NCI-H1930 (cell line): Measurements from ENCODE around the gene NTM.

Experiments
- DNase-seq, 2 experiments: peaks; one replicate each; lab custom pipeline; 2025; lab: John Stamatoyannopoulos, UW

The NTM gene

GRCh38 chr11:131373095-131373725 is 2.8 kb downstream of the NTM start:
- no peak for DNase-seq

DNA sequence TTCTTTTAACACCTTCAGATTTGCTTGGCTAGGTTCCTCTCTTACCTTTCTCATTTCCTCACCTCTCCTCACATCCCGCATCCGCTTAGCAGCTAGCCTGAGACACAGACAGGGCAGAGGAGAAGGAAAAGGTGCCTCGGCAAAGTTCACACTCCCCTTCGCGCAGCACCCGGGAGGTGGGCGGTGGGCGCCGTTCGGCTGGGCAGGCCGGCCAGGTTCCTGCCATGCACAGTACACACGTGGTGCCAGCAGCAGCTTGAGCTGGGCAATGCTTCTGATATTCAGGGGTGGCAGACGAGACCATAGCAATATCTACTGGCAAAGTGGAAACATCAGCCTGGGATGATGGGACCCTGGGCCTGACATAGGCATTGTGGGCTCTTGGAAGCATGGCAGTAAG is 3.3 kb downstream of the NTM start:
- no peak for DNase-seq

GRCh38 chr11:131375421-131375820 is 5.0 kb downstream of the NTM start:
- no peak for DNase-seq

GRCh38 chr11:131375915-131376314 is 5.5 kb downstream of the NTM start:
- no peak for DNase-seq

DNA sequence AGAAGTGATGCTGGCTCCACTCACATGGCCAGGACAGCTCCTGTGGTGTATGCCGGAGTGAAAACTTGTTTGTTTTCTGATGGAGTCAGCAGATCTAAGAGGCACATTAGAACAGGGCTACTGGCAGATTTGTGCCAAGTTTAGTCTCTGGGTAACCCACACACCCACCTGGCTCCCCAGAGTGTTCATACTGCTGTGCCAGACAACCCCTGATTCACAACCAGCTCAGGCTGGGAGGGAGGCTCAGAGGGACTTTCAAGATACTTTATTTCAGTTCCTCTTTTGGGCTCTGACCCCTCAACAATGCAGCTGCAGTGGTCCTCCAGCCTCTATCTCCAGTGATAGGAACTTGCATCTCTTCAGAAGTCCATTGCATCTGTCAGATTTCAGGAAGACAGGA is 8.5 kb downstream of the NTM start:
- no peak for DNase-seq

DNA sequence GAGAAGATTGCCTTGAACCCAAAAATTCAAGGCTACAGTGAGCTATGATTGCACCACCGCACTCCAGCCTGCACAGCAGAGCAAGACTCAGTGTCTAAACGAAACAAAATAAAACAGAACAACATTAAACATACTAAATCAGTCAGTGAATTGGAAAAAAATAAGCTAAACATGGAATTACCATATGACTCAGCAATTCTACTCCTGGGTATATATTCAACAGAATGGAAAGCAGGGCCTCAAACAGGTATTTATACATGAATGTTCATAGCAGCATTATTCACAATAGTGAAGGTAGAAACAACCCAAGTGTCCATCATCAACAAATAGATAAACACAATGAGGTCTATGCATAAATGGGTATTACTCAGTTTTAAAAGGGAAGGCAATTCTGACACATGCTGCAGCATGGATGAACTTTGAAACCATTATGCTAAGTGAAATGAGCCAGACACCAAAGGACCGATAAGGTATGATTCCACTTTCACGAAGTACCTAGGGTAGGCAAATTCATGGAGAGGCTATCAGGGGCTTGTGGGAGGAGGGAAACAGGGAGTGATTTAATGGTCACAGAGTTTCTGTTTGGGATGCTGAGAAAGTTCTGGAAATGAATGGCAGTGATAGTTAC is 15.5 kb downstream of the NTM start:
- no peak for DNase-seq

GRCh38 chr11:131386408-131386807 is 16.0 kb downstream of the NTM start:
- no peak for DNase-seq

- no peak for DNase-seq
Observed at GRCh38 chr11:131388030-131388429, 17.6 kb downstream of the NTM start.

GRCh38 chr11:131389582-131389981 is 19.2 kb downstream of the NTM start:
- no peak for DNase-seq

- no peak for DNase-seq
Observed at GRCh38 chr11:131391176-131391575, 20.8 kb downstream of the NTM start.

GRCh38 chr11:131392528-131393255 is 22.3 kb downstream of the NTM start:
- DNase-seq: no peak

GRCh38 chr11:131393691-131394090 is 23.3 kb downstream of the NTM start:
- no peak for DNase-seq

DNA sequence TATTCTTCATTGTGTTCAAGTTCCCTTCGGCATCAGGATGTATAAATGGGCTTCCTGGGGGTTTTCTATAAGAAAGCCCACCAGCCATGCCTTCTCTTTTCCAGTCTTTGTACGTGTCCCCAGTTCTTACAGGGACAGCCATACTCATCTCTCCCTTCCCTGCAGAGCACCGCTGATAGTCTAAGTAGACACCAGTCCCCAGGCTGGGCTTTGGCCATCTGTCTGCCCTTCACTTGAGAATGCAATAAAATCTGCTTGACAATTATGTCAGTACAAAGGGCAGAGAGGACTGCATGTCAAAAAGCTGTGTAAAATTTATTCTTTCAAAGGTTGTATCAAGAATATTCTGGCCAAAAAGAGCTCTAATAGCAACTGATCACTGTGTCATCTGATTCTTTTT is 27.3 kb downstream of the NTM start:
- DNase-seq: no peak

DNA sequence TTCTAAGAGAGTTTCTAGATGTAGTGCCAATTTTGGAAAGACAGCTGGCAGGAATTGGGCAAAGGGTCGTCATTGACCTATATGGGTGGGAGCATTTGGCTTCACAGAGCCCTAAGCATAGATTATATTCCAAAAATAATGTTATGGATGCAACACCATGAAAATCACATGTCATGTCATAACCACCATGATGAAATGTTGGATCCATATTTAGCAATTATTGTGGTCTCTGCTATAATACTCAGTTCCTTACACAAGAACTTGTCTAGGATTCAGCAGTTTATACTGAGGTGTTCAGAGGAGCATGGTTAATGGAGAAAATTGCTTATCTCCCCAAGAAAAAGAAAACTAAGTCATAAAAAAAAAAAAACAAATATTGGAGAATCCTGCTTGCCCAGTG is 31.6 kb downstream of the NTM start:
- DNase-seq: no peak

DNA sequence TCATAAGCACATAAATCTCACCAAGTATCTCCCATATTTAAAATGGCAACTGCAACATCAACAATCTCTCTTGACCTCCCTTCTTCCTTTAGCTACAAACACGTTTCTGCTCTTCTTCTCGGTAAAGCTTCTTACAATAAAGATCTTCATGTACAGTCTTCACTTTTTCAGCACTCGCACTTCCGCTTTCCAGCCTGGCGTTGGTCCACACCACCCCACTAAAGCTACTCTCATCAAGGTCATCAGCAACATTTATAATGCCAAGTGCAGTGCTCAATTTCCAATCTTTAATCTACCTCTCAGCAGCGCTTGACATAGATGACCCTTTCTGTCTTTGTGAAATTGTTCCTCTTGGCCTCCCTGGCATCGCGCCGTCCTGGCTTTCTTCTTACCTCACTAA is 33.6 kb downstream of the NTM start:
- no peak for DNase-seq

GRCh38 chr11:131408025-131408640 is 37.7 kb downstream of the NTM start:
- no peak for DNase-seq

- no peak for DNase-seq
Observed at GRCh38 chr11:131409345-131409744, 38.9 kb downstream of the NTM start.

- no peak for DNase-seq
Observed at GRCh38 chr11:131411636-131412035, 41.2 kb downstream of the NTM start.

GRCh38 chr11:131412061-131412460 is 41.6 kb downstream of the NTM start:
- no peak for DNase-seq

DNA sequence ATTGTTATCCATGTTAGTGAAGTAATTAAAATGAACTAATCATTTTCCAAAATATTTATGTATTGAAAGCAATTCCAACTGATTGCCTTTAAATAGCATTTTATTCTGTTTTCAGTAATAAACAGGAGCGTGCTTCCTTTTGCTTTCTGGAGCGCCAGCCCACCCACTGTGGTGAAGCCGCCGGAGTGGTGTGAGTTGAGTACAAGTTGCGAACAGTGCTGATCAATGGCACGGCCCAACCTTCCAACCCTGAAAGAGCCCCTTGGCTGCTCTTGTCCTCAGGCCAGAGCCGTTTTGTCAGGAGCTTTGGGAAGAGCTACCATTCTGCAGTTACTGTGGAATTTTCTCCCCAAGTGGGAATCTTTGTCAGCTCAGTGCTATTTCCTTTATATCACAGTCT is 42.8 kb downstream of the NTM start:
- no peak for DNase-seq

DNA sequence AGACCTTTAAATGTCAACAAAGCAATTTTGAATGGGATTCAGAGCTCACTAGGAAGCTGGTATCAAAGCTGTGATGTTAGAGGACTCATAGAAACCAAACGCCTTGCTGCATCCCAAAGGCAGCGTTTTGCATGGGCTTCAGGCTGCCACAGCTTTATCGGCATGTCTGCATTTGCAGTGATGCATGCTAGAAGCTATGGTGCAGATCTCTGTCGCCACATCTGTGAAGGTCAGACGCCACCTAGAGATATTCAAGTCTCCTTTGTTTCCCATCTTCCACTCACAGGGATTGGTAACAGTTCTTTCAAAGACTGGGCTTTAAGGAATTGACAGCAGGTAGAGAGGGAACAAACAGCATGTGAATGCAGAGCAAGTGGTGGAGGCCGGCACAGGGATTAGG is 47.8 kb downstream of the NTM start:
- no peak for DNase-seq

DNA sequence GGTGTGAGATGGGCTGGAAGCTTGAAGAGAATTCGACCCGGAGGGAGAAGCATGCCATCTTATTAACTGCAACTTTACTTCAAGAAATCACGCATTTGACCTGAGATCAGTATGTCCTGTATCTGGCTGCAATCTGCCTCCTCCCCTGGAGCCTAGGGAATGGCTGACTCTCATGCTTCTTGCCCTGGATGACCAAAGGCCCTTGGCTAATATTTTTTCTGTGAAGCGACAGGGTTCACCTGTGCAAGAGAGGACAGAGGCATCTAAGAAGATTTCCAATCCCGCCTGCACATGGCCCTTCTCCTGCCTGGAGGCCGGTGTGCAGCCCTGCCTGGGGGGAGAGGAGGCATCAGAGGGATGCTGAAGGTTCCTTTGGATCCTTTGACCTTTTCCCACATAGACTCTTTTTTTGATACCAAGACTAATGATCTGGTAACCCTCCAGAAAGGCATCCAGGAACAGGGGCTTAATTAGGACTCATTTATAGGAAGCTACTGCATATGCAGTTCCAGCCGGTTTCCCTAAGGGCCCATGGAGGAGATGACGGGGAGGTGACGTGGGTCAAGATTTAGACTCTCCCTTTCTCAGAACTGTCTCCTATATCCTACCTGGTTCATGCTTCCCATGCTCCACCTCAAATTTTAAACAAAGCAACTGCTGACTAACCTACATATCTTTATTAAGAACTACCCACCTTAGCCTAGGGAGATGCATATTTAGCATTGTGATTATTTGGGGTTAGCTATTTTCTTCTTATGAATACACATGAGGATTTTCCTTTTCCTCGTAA is 50.8 kb downstream of the NTM start:
- no peak for DNase-seq
